Measurements from ENCODE around the gene HIF1AN.

Gene HIF1AN

GRCh38 chr10:100535715-100536353 is at the start of gene HIF1AN:
Gene HIF1AN (plus strand): TSS chr10:100535943. CDS start chr10:100535959, 16 bp downstream.
- DNase-seq = peak; percentile 88

- DNase-seq = no peak
Observed at GRCh38 chr10:100487529-100487928, 48.2 kb upstream of the HIF1AN start.

GRCh38 chr10:100489396-100489795 is 46.3 kb upstream of the HIF1AN start:
- DNase-seq = no peak

- no peak for DNase-seq
Observed at GRCh38 chr10:100490531-100490930, 45.2 kb upstream of the HIF1AN start.

GRCh38 chr10:100496567-100496966 is 39.2 kb upstream of the HIF1AN start:
- no peak for DNase-seq

- no peak for DNase-seq
Observed at GRCh38 chr10:100498059-100498458, 37.7 kb upstream of the HIF1AN start.

GRCh38 chr10:100501423-100501822 is 34.3 kb upstream of the HIF1AN start:
- DNase-seq = no peak

- no peak for DNase-seq
Observed at GRCh38 chr10:100502926-100503494, 32.7 kb upstream of the HIF1AN start.

- no peak for DNase-seq
Observed at GRCh38 chr10:100504096-100504495, 31.6 kb upstream of the HIF1AN start.

- no peak for DNase-seq
Observed at GRCh38 chr10:100505164-100505563, 30.6 kb upstream of the HIF1AN start.

- no peak for DNase-seq
Observed at GRCh38 chr10:100506596-100507356, 29.0 kb upstream of the HIF1AN start.

GRCh38 chr10:100507357-100507732 is 28.4 kb upstream of the HIF1AN start:
- no peak for DNase-seq

GRCh38 chr10:100508266-100508665 is 27.5 kb upstream of the HIF1AN start:
- DNase-seq = no peak

- no peak for DNase-seq
Observed at GRCh38 chr10:100508691-100509150, 27.0 kb upstream of the HIF1AN start.

GRCh38 chr10:100509241-100509840 is 26.4 kb upstream of the HIF1AN start:
- DNase-seq = no peak

- DNase-seq = no peak
Observed at GRCh38 chr10:100510533-100511308, 25.0 kb upstream of the HIF1AN start.

GRCh38 chr10:100515612-100516011 is 20.1 kb upstream of the HIF1AN start:
- DNase-seq = no peak

- DNase-seq = no peak
Observed at GRCh38 chr10:100516847-100517246, 18.9 kb upstream of the HIF1AN start.

GRCh38 chr10:100518761-100519241 is 16.9 kb upstream of the HIF1AN start:
- DNase-seq = peak; percentile 60

GRCh38 chr10:100519311-100520051 is 16.3 kb upstream of the HIF1AN start, which contains the start of gene SEC31B:
Gene SEC31B (minus strand): TSS chr10:100519861. CDS start chr10:100516952, 2,909 bp downstream.
- peak; percentile 53 for DNase-seq

- DNase-seq = no peak
Observed at GRCh38 chr10:100520811-100521210, 14.9 kb upstream of the HIF1AN start.

Data from midbrain (tissue), 1 donor.